AG08395 (cell line): Measurements from ENCODE around the gene CATSPER2.
"Not testable (repeated sequence)": the region's sequence is repeated elsewhere in the genome, so short reads cannot be mapped to it uniquely, and the experiment has no call there.

ENCODE experiments used
- DNase-seq: peaks from one replicate; pipeline ENCODE4 v3.0.0; 2012; ENCODE audit warnings: mixed read lengths, low spot score

The CATSPER2 gene

GRCh38 chr15:43648649-43649429 is at the start of gene CATSPER2:
TSS of gene CATSPER2 (minus strand) at chr15:43648844. CDS start at chr15:43648061, 783 bp downstream.
- DNase-seq, result no peak

GRCh38 chr15:43693148-43694022 is 44.7 kb upstream of the CATSPER2 start, which contains the start of gene CKMT1A:
TSS of gene CKMT1A (plus strand) at chr15:43693859. CDS start at chr15:43694051, 192 bp downstream.
- DNase-seq, result not testable (repeated sequence)

GRCh38 chr15:43692679-43693078 is 44.0 kb upstream of the CATSPER2 start:
- not testable (repeated sequence) for DNase-seq

- not testable (repeated sequence) for DNase-seq
Measured at GRCh38 chr15:43689604-43690301, 41.1 kb upstream of the CATSPER2 start.

- not testable (repeated sequence) for DNase-seq
Measured at GRCh38 chr15:43674175-43674574, 25.5 kb upstream of the CATSPER2 start.

- DNase-seq, result not testable (repeated sequence)
Measured at GRCh38 chr15:43666177-43666576, 17.5 kb upstream of the CATSPER2 start.

GRCh38 chr15:43663333-43663732 is 14.7 kb upstream of the CATSPER2 start:
- DNase-seq, result not testable (repeated sequence)

GRCh38 chr15:43662293-43662692 is 13.6 kb upstream of the CATSPER2 start:
- not testable (repeated sequence) for DNase-seq

GRCh38 chr15:43659727-43660126 is 11.1 kb upstream of the CATSPER2 start:
- DNase-seq, result not testable (repeated sequence)

- DNase-seq, result not testable (repeated sequence)
Measured at GRCh38 chr15:43649430-43649926, 834 bp upstream of the CATSPER2 start.

- not testable (repeated sequence) for DNase-seq
Measured at GRCh38 chr15:43638464-43639204, 10.0 kb downstream of the CATSPER2 start.

- DNase-seq, result not testable (repeated sequence)
Measured at GRCh38 chr15:43626937-43627336, 21.7 kb downstream of the CATSPER2 start.

- DNase-seq, result no peak
Measured at GRCh38 chr15:43625106-43625505, 23.5 kb downstream of the CATSPER2 start.

- DNase-seq, result not testable (repeated sequence)
Measured at GRCh38 chr15:43622068-43622799, 26.4 kb downstream of the CATSPER2 start.

GRCh38 chr15:43618700-43619099 is 29.9 kb downstream of the CATSPER2 start, which contains the start of gene STRC:
TSS of gene STRC (minus strand) at chr15:43618800. CDS start at chr15:43618722, 78 bp downstream.
- not testable (repeated sequence) for DNase-seq

- DNase-seq, result not testable (repeated sequence)
Measured at GRCh38 chr15:43617750-43618149, 30.9 kb downstream of the CATSPER2 start.

GRCh38 chr15:43602233-43602632 is 46.4 kb downstream of the CATSPER2 start:
- DNase-seq, result not testable (repeated sequence)

GRCh38 chr15:43600200-43600599 is 48.4 kb downstream of the CATSPER2 start:
- not testable (repeated sequence) for DNase-seq

- not testable (repeated sequence) for DNase-seq
Measured at GRCh38 chr15:43599131-43599530, 49.5 kb downstream of the CATSPER2 start.
